ENCODE measurements around the gene DDI2.
A peak's percentile ranks its signal among the peaks of the same experiment; 100 is the strongest.

Gene DDI2

DNA sequence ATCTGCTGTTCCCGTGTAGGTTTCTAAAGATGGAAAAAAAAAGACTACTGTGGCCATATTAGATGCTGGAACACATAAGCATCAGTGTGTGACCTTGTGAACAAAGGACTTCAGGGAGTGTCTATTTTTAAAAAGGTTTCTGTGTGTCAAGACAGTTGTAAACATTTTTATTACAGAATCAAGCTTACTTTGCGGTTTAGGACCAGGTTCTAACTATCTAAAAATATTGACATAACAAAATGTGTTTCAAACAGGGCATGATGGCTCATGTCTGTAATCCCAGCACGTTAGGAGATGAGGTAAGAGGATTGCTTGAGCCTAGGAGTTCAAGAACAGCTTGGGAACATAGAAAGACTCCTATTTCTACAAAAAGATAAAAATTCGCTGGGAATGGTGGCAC is 7.1 kb upstream of the DDI2 start:
- TF ChIP-seq POLR2AphosphoS5 (IDR thresholded peaks at IDR 0.05; ENCODE audit: low read depth, low read length) (no peak), TAF1 (IDR thresholded peaks at IDR 0.05; ENCODE audit: borderline replicate concordance, low read depth, low read length) (no peak), POLR2A (IDR thresholded peaks at IDR 0.05; ENCODE audit: low read depth, low read length) (no peak)
- no peak for DNase-seq (ENCODE audit: insufficient read length)

DNA sequence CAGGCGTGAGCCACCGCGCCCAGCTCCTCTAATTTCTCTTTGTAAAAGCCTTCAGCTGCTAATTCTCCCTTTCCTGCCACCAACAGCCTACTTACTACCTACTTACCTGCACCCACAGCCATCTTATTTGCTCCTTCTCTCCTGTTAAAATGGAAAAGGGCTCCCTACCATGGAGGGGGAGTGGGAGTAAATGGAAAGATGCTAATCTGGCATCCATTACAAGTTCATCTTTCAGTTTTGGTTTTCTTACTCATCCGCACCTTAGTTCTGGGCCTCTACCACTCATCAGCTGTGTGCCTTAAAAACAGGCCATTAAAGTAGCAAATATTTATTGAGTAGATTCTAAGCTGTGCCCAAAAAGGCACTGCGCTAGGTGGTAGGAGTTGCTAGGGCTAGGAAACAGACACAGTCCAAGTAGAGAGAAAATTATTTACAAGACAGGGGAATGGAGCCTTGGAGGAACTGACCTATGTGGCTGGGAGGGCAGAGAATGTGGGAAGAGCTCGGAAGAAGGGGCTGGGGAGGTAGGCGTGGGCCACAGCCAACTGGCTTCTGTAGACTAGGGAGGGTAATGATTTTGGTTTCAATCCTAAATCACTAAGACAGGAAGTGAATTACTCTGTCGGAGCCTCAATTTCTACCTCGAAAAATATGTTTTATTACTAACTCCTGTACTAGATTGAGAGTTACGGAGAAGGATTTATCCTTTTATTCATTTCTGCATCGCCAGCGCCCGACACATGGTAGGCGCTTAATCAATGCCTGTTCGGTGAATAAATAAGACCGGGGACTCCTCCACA is 685 bp upstream of the DDI2 start:
- no peak for DNase-seq (ENCODE audit: insufficient read length)
- FAIRE-seq: no peak
- TF ChIP-seq TAF1 (IDR thresholded peaks at IDR 0.05; ENCODE audit: borderline replicate concordance, low read depth, low read length) (peak; percentile 32; the same call in 1 of the 2 replicates), POLR2A (IDR thresholded peaks at IDR 0.05; ENCODE audit: low read depth, low read length) (no peak)

More for the DNA sequence above, 7.1 kb upstream of the DDI2 start:
- no peak for FAIRE-seq

DNA sequence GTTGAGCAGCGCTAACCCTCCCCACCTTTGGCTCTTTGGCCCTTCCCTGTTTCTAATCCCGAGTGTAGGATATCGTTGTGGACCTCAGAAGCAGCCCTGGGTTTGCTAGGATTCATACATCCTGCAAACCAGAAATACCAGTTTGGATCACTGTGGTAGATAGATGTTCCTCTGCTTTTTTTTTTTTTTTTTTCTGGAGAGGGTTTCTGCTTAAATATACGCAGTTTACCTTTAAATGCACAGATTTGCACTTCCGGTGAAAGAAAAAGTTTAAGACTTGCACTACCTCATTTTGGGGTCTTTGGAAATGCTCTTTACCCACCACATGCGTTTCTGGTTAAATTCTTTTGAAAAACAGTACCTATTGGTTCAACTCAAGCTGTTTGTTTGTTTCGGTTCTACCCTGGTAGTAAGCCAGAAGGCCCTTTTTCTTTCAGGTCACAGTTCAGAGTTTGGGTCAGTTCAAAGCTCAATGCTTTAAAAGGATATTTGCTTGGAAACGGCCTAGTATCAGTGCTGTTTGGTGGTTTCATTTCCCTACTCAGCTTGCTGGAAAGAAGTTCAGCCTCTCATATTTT is 908 bp downstream of the DDI2 start:
- DNase-seq (ENCODE audit: insufficient read length) (peak; percentile 40), FAIRE-seq (peak; percentile 82)
- no peak for TF ChIP-seq POLR2AphosphoS5 (IDR thresholded peaks at IDR 0.05; ENCODE audit: low read depth, low read length)
- no peak for TF ChIP-seq TAF1 (IDR thresholded peaks at IDR 0.05; ENCODE audit: borderline replicate concordance, low read depth, low read length)
- TF ChIP-seq POLR2A (IDR thresholded peaks at IDR 0.05; ENCODE audit: low read depth, low read length): no peak

DNA sequence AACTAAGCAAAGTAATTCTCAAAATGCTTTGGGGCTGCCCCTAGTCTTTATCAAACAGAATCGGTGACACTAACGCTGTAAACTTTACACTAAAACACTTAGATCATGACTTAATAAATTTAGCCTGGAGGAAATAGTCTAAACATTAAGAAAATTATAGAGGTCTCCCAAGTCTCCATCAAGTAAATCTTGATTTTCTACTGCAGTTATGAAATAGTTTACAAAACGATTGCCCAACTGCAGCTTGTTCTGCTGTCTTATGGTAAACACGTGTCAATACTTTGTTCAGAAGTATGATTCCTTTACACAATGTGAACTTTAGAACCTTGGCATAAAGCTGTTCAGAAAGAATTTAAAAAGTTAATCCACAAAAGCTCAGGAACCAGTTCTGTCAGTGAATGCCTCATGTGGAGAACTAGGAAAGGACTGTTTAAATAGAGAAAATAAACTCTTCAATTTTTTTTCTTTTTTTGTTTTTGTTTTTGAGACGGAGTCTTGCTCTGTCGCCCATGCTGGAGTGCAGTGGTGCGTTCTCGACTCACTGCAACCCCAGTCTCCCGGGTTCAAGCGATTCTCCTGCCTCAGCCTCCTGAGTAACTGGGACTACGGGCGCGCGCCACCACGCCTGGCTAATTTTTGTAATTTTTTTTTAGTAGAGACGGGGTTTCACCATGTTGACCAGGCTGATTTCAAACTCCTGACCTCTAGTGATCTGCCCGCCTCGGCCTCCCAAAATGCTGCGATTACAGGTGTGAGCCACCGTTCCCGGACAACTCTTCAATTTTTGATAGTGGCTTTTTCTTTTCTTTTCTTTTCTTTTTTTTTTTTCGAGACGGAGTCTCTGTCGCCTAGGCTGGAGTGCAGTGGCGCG is 1.6 kb downstream of the DDI2 start:
- DNase-seq (ENCODE audit: insufficient read length): no peak
- no peak for FAIRE-seq
- TF ChIP-seq POLR2A (IDR thresholded peaks at IDR 0.05; ENCODE audit: low read depth, low read length) (no peak), TAF1 (IDR thresholded peaks at IDR 0.05; ENCODE audit: borderline replicate concordance, low read depth, low read length) (no peak), POLR2AphosphoS5 (IDR thresholded peaks at IDR 0.05; ENCODE audit: low read depth, low read length) (no peak)

DNA sequence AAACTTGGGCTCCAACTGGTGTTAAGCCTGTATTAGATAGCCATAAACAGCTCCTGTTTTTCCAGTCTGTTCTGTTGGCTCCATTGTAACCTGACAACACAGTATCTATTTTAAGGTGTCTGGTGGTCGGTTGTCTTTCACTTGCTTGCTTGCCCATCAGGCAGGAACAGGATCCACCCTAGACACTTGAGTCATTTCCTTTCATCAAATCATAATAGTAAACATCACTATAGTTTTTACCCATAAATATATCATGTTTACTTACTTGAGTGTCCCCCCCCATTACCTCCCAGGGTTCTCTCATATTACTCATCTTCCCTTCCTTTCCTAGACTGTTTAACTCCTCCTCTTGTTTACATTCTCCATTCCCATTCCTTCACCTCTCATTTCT is 2.9 kb downstream of the DDI2 start:
- FAIRE-seq (no peak), DNase-seq (ENCODE audit: insufficient read length) (no peak)
- no peak for TF ChIP-seq POLR2A (IDR thresholded peaks at IDR 0.05; ENCODE audit: low read depth, low read length)

DNA sequence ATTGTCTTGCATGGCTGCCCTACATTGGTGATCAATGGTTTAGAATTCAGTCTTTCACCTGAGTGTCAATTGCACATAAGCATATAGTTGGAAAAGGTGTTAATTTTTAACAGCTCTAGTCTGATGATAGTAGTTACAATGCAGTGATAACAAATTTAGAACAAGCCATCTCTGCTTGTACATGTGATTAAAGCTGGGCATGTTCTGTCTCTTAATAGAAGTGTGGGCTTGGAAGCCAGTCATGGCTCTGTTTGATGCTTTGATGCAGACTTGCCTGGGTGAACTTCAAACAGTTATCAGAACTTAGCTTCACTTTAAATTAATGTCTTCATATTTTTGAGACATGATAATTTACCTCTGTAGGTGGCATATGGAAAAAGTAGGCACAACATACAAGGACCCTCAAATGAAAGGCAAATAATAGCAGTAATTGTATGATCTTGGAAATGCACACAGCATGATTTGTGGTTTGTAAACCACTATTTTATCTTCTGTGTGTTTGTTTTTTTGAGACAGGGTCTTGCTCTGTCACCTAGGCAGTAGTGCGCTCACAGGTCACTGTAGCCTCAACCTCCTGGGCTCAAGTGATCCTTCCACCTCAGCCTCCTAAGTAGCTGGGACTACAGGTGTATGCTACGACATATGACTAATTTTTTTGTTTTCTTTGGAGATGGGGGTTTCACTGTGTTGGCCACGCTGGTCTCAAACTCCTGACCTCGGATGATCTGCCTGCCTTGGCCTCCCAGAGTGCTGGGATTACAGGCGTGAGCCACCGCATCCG is 3.8 kb downstream of the DDI2 start:
- FAIRE-seq (no peak), DNase-seq (ENCODE audit: insufficient read length) (no peak)
- no peak for TF ChIP-seq POLR2A (IDR thresholded peaks at IDR 0.05; ENCODE audit: low read depth, low read length)
- TF ChIP-seq POLR2AphosphoS5 (IDR thresholded peaks at IDR 0.05; ENCODE audit: low read depth, low read length): no peak
- TF ChIP-seq TAF1 (IDR thresholded peaks at IDR 0.05; ENCODE audit: borderline replicate concordance, low read depth, low read length): no peak

DNA sequence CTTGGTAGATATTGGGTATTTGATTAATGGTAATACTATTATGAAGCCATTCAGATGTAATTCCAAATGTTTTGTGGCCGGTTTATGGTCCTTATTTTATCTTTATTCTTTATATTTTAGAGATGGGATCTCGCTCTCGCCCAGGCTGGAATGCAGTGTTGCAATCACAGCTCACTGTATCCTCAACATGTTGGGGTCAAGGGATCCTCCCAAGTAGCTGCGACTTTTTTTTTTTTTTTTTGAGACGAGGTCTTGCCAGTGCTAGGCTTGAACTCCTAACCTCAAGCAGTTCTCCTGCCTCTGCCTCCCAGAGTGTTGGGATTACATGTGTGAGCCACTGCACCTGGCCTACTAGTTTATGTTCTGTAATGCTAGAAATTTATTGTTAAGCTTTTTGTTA is 4.7 kb downstream of the DDI2 start:
- FAIRE-seq: no peak
- TF ChIP-seq POLR2AphosphoS5 (IDR thresholded peaks at IDR 0.05; ENCODE audit: low read depth, low read length) (no peak), TAF1 (IDR thresholded peaks at IDR 0.05; ENCODE audit: borderline replicate concordance, low read depth, low read length) (no peak), POLR2A (IDR thresholded peaks at IDR 0.05; ENCODE audit: low read depth, low read length) (no peak)
- DNase-seq (ENCODE audit: insufficient read length): no peak

DNA sequence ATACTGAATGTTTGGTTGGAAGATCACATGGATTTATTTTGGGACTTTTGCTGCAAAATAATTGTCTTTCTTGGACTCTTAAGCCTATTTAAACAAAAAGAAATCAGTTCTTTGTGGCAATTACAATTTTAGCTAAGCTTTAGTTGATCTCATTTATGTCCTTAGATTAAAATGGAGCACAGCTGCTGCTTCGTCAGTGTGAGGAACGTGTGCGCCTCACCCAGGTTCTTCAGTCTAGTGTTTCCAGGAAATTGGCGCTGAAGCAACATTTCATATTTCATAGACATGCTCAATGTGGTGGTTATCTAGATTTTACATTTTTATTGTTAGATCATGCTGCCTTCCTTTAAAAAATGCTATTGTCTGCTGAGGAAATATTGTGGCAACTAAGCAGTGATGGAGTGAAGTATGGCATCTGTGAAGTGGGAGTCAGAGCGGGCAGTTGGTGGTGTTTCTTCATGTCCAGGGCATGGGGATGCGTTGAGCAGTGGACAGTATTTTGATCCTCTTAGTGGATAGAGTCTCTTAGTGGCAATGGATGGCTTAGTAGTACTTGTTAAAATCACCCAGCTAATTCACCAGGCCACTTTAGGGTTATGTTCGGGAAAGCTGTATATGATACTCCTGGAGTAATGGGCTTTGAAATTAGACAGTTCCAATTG is 5.6 kb downstream of the DDI2 start:
- no peak for FAIRE-seq
- TF ChIP-seq POLR2AphosphoS5 (IDR thresholded peaks at IDR 0.05; ENCODE audit: low read depth, low read length): no peak

DNA sequence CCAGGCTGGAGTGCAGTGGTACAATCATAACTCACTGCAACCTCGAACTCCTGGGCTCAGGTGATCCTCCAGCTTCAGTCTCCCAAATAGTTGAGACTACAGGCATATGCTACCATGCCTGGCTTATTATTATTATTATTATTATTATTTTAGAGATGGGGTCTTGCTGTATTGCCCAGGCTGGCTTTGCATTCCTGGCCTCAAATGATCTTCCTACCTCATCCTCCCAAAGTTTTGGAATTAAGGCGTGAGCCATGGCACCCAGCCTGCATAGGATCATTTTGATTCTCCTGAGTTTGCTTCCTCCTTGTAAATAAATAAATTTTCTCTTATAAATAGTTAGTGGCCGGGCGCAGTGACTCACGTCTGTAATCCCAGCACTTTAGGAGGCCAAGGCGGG is 6.2 kb downstream of the DDI2 start:
- DNase-seq (ENCODE audit: insufficient read length) (no peak), FAIRE-seq (no peak)
- TF ChIP-seq TAF1 (IDR thresholded peaks at IDR 0.05; ENCODE audit: borderline replicate concordance, low read depth, low read length) (no peak), POLR2AphosphoS5 (IDR thresholded peaks at IDR 0.05; ENCODE audit: low read depth, low read length) (no peak), POLR2A (IDR thresholded peaks at IDR 0.05; ENCODE audit: low read depth, low read length) (no peak)

More for the DNA sequence above, 5.6 kb downstream of the DDI2 start:
- DNase-seq (ENCODE audit: insufficient read length): no peak

DNA sequence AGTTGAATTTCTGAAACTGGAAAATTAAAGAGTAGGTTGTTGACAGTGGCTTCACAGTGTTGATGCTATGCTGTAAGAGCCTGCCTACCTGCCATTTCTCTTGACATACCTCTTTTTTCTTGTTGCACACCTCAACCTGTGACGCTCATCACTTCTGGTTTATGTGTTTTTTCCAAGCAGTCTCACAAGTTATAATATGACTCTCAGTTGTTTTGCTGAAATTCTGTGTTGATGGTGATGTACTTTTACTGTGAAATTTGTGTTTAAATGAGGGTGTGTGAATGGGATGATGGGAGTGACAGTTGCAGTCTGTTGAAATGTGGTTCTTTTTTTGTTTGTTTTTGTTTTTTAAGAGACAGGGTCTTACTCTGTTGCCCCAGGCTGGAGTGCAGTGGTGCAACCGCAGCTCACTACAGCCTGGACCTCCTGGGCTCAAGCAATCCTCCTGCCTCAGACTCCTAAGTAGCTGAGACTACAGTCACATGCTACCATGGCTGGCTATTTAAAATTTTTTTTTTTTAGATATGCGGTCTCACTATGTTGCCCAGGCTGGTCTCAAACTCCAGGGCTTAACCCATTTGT is 7.0 kb downstream of the DDI2 start:
- DNase-seq (ENCODE audit: insufficient read length) (no peak), FAIRE-seq (no peak)
- TF ChIP-seq TAF1 (IDR thresholded peaks at IDR 0.05; ENCODE audit: borderline replicate concordance, low read depth, low read length) (no peak), POLR2AphosphoS5 (IDR thresholded peaks at IDR 0.05; ENCODE audit: low read depth, low read length) (no peak), POLR2A (IDR thresholded peaks at IDR 0.05; ENCODE audit: low read depth, low read length) (no peak)

All from GM12892 (cell line).